Thyroid gland (tissue), 4 donors: ENCODE data around the gene SCN3B. TPM values are rescaled to one million over a fixed set of nuclear protein-coding genes. Genes with fewer than 3 reads are reported as not detected.

ENCODE experiments used
- DNase-seq, 2 donors: peaks; one replicate each; pipeline ENCODE4 v3.0.0-alpha.2; 2019
- H3K27ac ChIP-seq, 3 donors: fragments of 200-600 bp; sonication (generic); 1 replicate in 2 of 3; 2 replicates in 1 of 3; pipeline ENCODE4 v1.5.1; 2016 to 2019; ENCODE audit warnings: mild to moderate bottlenecking in 1 of 3, moderate library complexity in 1 of 3
- H3K27me3 ChIP-seq: fragments of 200-600 bp; sonication (generic); one replicate; pipeline ENCODE4 v1.5.1; 2019
- H3K36me3 ChIP-seq, 2 donors: fragments of 200-600 bp; sonication (generic); one replicate each; pipeline ENCODE4 v1.5.1; 2016 to 2019
- H3K4me1 ChIP-seq, 2 donors: fragments of 200-600 bp; sonication (generic); one replicate each; pipeline ENCODE4 v1.5.1; 2017 to 2019
- H3K4me3 ChIP-seq, 3 donors: fragments of 200-600 bp; sonication (generic); replicated peaks in 1 of 3; 1 replicate in 2 of 3; 2 replicates in 1 of 3; pipeline ENCODE4 v1.5.1; 2016; ENCODE audit warnings: mild to moderate bottlenecking in 1 of 3
- H3K9me3 ChIP-seq: fragments of 200-600 bp; sonication (generic); one replicate; pipeline ENCODE4 v1.5.1; 2017
- POLR2A ChIP-seq, 2 donors: fragments of 450-650 bp; IDR thresholded peaks; one replicate each; pipeline ENCODE4 v1.6.1; 2017; ENCODE audit warnings: antibody characterized with exemption in 2 of 2, mild to moderate bottlenecking in 2 of 2, moderate library complexity in 1 of 2
- whole genome bisulfite sequencing, 2 donors: methylation state at CpG; one replicate each; pipeline ENCODE4 v1.1.5; 2017; 5-methylcytosine and 5-hydroxymethylcytosine counted together
- intact Hi-C: fragments of 100-400 bp; cut with DNase I; formaldehyde crosslinking; loops from one replicate; pipeline ENCODE4 v1.15.1; 2023
- total RNA-seq, 4 donors: library from RNA; depleted of rRNA; stranded (reverse); fragments of >200 nt; gene quantifications; one replicate each; pipeline ENCODE4 v1.2.3, GENCODE V29; 2016
- TF ChIP-seq, protein P1 (sequence below), 6 experiments: fragments of 200-600 bp in 3 of 6; fragments of 450-650 bp in 3 of 6; sonication (generic) in 3 of 6; IDR thresholded peaks; one replicate each; pipeline ENCODE4 v1.5.1; 2016 to 2019; ENCODE audit warnings: antibody characterized with exemption in 6 of 6, mild to moderate bottlenecking in 2 of 6, inconsistent platforms in 1 of 6, moderate library complexity in 1 of 6

SCN3B gene
- total RNA-seq, 4 donors from 2014 or later: 6.6 to 15.3 (median 9.6) TPM

DNA sequence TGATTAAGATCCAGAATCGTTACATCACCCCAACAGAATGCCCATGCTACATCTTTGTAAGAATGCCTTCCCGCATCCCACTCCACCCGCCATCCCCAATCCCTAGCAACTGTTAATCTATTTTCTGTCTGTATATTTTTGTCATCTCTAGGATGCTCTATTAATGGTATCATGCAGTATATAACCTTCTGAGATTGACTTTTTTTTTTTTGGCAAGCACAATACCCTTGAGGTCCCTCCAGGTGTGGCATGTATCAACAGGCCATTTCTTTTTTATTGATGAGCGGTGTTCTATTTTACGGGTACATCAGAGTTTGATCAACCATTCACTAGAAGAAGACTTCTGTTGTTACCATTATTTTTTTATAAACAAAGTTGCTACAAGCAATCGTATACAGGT lies 30.2 kb upstream of the SCN3B start:
- H3K4me1 ChIP-seq: peaks cover 10 to 16% of the 10 kb centered on the region in 2 donors
- TF ChIP-seq POLR2A (IDR thresholded peaks at IDR 0.05): no peak
- TF ChIP-seq, protein P1, sequence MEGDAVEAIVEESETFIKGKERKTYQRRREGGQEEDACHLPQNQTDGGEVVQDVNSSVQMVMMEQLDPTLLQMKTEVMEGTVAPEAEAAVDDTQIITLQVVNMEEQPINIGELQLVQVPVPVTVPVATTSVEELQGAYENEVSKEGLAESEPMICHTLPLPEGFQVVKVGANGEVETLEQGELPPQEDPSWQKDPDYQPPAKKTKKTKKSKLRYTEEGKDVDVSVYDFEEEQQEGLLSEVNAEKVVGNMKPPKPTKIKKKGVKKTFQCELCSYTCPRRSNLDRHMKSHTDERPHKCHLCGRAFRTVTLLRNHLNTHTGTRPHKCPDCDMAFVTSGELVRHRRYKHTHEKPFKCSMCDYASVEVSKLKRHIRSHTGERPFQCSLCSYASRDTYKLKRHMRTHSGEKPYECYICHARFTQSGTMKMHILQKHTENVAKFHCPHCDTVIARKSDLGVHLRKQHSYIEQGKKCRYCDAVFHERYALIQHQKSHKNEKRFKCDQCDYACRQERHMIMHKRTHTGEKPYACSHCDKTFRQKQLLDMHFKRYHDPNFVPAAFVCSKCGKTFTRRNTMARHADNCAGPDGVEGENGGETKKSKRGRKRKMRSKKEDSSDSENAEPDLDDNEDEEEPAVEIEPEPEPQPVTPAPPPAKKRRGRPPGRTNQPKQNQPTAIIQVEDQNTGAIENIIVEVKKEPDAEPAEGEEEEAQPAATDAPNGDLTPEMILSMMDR (IDR thresholded peaks at IDR 0.05): no peak
- no peaks in the 10 kb centered on the region for H3K9me3 ChIP-seq
- H3K36me3 ChIP-seq: no peaks in the 10 kb centered on the region
- no peak for DNase-seq
- H3K27ac ChIP-seq: no peak overlapping the region
- no peak overlapping the region for H3K4me3 ChIP-seq
- intact Hi-C loops: no loop called here
- 94 to 96% methylated on average over 6 of the region's 6 CpGs for WGBS, 2 donors
- H3K27me3 ChIP-seq: no peaks in the 10 kb centered on the region

DNA sequence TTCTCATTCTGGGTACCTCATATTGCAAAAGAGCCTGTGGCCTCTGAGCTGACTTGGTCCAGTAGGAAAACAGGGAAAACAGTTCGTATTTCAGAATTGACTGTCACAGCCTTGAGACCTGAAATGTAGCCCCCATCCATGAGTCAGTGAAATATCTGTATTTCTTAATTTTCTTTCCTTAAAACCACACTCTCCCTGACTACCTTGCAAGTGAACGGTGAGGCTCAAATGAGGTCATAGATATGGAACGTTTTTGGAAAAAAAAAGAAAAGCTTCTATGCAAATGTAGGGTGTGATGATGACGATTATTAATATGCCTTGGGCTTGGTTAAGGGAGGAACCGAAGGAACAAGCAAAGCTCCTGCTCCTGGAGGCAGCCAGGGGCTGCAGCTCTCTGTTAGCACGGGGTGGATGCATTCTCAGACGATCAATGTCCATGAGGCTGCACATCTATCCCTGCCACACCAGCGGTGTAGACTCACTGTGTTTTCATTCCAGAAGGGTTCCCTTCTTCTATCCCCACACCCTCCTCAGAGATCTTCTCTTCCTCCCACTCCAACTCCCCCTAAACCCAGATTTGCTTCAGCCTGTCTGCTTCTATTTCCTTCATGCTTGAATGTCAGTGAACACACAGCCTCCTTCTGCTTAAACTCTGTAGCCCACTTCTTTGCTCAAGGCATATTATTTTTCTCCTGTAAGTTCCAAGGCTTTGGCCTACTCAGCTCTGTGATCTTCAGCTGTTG lies 29.2 kb upstream of the SCN3B start:
- 42 to 53% methylated on average over 8 of the region's 8 CpGs for WGBS, 2 donors
- Histone ChIP-seq H3K9me3 (no peaks in the 10 kb centered on the region), H3K36me3 (no peaks in the 10 kb centered on the region), H3K27me3 (no peaks in the 10 kb centered on the region), H3K27ac (peak overlapping the region; percentile 8 to 54 (median 50)), H3K4me3 (no peak overlapping the region), H3K4me1 (peaks cover 10 to 16% of the 10 kb centered on the region in 2 donors)
- intact Hi-C loops: no loop called here
- DNase-seq: no peak
- TF ChIP-seq POLR2A (IDR thresholded peaks at IDR 0.05): no peak
- TF ChIP-seq, protein P1 (IDR thresholded peaks at IDR 0.05): no peak

DNA sequence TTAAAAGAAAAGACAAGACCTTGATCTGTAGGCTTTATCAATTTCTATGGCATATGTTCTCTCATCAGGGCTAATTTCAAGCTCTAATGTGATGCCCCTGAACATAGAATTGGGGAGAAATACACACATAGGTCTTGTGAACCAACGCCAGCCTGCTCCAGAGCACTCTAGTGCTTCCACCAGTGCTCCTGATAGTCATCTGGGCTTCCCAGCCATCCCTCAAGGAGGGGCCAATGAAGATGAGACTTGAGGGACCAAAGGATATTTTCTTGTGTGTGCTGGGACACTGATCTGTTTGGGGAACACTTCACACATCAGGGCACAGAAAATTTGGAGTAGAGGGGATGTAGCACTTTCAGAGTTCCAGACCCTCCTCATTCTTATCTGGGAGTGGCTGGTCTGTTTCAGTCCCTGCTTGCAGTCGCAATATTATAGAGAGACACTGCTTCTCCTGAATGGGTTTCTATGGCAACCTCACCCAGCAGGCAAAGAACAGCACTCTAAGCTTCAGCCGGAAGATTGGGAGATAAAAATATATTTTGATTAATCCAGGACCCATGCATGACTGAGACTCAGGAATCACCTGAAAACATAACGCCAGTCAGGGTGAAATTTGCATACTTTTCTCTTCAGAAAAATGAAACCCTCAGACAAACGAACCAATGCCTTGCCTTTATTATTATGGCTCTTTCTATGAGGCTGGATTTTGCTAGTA lies 28.4 kb upstream of the SCN3B start:
- TF ChIP-seq, protein P1 (IDR thresholded peaks at IDR 0.05): no peak
- TF ChIP-seq POLR2A (IDR thresholded peaks at IDR 0.05): no peak
- intact Hi-C loops: no loop called here
- DNase-seq: peak; percentile 19 to 45
- Histone ChIP-seq H3K4me3 (no peak overlapping the region), H3K27me3 (no peaks in the 10 kb centered on the region), H3K4me1 (peaks cover 10 to 16% of the 10 kb centered on the region in 2 donors), H3K27ac (peak overlapping the region; percentile 8 to 54 (median 50)), H3K9me3 (no peaks in the 10 kb centered on the region), H3K36me3 (no peaks in the 10 kb centered on the region)
- whole genome bisulfite sequencing, 2 donors: 18 to 27% methylated on average over 5 of the region's 5 CpGs

DNA sequence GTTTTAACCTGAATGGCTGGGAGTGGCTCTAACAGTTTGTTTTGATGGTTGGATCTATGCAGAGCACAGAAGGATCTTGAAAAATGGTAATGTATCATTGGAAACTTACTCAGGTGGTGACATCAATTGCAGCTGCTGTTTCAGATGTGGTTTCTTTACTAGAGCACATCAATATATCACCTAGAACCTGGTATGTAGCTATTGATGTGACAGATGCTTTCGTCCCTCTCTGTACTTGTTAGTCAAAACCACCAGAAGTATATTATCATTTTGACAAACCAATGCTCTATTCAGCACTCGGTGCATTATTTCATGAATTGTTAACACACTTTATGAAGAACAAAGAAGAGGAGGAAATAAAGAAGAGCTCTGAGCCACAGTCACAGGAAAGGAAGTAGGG lies 26.6 kb upstream of the SCN3B start:
- WGBS, 2 donors: 76 to 88% methylated on average over 2 of the region's 2 CpGs

More for the DNA sequence above, 26.6 kb upstream of the SCN3B start:
- Histone ChIP-seq H3K4me1 (peaks cover 10 to 16% of the 10 kb centered on the region in 2 donors), H3K4me3 (no peak overlapping the region), H3K36me3 (no peaks in the 10 kb centered on the region), H3K9me3 (no peaks in the 10 kb centered on the region), H3K27me3 (no peaks in the 10 kb centered on the region), H3K27ac (no peak overlapping the region)
- DNase-seq: no peak
- intact Hi-C loops: no loop called here
- TF ChIP-seq, protein P1 (IDR thresholded peaks at IDR 0.05): no peak
- no peak for TF ChIP-seq POLR2A (IDR thresholded peaks at IDR 0.05)
